B cell (primary cell): ENCODE data around the gene UBR3.

Source experiments
- EZH2 ChIP-seq: IDR thresholded peaks from 2 replicates; pipeline ENCODE4 v1.6.1; 2012; ENCODE audit warnings: borderline replicate concordance, low read depth, mild to moderate bottlenecking, moderate library complexity, low read length; ENCODE audit not compliant: insufficient read depth, poor library complexity, severe bottlenecking
- TF ChIP-seq, protein P1 (sequence below): fragments of 200-600 bp; IDR thresholded peaks from one replicate; pipeline ENCODE4 v1.8.0; 2022; ENCODE audit warnings: antibody characterized with exemption, mild to moderate bottlenecking

DNA sequence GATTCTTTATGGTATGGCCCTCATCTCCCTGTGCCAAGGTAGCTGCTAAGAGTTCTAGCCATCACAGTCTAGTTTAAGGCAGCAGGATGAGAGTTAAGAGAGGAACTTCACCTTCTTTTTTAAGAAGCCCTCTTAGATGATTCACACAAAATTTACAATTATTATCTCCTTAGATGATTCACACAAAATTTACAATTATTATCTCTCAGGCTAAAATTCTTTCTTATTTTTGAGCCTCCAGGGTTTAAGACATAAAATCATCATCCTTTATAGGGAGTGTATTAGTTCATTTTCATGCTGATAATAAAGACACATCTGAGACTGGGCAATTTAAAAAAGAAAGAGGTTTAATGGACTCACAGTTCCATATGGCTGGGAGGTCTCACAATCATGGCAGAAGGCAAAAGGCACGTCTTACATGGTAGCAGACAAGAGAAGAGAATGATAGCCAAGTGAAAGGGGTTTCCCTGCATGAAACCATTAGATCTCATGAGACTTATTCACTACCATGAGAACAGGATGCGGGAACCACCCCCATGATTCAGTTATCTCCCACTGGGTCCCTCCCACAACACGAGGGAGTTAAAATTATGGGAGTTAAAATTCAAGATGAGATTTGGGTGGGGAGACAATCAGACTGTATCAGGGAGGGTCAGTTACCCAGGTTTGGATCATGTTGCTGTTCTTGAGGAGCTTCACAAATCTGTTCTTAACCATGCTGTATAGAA, 217.7 kb downstream of the UBR3 start:
- TF ChIP-seq, protein P1, sequence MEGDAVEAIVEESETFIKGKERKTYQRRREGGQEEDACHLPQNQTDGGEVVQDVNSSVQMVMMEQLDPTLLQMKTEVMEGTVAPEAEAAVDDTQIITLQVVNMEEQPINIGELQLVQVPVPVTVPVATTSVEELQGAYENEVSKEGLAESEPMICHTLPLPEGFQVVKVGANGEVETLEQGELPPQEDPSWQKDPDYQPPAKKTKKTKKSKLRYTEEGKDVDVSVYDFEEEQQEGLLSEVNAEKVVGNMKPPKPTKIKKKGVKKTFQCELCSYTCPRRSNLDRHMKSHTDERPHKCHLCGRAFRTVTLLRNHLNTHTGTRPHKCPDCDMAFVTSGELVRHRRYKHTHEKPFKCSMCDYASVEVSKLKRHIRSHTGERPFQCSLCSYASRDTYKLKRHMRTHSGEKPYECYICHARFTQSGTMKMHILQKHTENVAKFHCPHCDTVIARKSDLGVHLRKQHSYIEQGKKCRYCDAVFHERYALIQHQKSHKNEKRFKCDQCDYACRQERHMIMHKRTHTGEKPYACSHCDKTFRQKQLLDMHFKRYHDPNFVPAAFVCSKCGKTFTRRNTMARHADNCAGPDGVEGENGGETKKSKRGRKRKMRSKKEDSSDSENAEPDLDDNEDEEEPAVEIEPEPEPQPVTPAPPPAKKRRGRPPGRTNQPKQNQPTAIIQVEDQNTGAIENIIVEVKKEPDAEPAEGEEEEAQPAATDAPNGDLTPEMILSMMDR, result no peak
- no peak for TF ChIP-seq EZH2
